ENCODE data around the gene ELMO1.

- no peak for TF ChIP-seq CTCF (IDR thresholded peaks at IDR 0.05)
- no peak for TF ChIP-seq ZFX (IDR thresholded peaks at IDR 0.05; ENCODE audit: borderline replicate concordance)
Measured at GRCh38 chr7:37255327-37255944, 193.2 kb downstream of the ELMO1 start.

All from 22Rv1 (cell line).